ENCODE results near the gene TRIOBP. TPM values are rescaled to one million over a fixed set of nuclear protein-coding genes. Genes with fewer than 3 reads are reported as not detected.

The TRIOBP gene
- total and polyA plus RNA-seq, 2 of the 13 experiments (the other 11 are each of a cell fraction or from before 2014, with no cell fraction given): 6.1 to 15.4 TPM

DNA sequence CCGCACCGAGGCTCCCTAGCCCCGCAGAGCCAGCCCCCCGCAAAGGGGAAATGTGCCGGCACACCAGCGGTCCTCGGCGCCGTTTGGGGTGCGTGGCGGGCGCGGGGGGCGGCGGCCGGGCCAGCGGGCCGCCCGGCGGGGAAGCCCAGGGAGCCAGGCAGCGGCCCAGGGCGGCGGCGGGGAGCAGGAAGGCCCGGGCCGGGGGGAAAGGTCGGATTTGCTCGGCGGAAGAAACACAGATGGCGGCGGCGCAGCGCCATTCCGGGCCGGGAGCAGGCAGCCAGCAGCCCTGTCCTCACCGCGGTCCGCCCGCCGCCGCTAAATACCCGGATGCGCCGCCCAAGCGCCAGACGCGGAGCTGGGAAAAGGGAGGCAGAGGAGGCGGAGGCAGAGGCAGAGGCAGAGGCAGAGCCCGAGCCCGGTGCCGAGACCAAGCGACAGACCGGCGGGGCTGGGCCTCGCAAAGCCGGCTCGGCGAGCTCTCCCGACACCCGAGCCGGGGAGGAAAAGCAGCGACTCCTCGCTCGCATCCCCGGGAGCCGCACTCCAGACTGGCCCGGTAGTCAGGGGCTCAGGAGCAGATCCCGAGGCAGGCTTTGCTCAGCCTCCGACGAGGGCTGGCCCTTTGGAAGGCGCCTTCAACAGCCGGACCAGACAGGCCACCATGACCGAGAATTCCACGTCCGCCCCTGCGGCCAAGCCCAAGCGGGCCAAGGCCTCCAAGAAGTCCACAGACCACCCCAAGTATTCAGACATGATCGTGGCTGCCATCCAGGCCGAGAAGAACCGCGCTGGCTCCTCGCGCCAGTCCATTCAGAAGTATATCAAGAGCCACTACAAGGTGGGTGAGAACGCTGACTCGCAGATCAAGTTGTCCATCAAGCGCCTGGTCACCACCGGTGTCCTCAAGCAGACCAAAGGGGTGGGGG lies 108.3 kb downstream of the TRIOBP start (continued):
- TF ChIP-seq, protein P1, sequence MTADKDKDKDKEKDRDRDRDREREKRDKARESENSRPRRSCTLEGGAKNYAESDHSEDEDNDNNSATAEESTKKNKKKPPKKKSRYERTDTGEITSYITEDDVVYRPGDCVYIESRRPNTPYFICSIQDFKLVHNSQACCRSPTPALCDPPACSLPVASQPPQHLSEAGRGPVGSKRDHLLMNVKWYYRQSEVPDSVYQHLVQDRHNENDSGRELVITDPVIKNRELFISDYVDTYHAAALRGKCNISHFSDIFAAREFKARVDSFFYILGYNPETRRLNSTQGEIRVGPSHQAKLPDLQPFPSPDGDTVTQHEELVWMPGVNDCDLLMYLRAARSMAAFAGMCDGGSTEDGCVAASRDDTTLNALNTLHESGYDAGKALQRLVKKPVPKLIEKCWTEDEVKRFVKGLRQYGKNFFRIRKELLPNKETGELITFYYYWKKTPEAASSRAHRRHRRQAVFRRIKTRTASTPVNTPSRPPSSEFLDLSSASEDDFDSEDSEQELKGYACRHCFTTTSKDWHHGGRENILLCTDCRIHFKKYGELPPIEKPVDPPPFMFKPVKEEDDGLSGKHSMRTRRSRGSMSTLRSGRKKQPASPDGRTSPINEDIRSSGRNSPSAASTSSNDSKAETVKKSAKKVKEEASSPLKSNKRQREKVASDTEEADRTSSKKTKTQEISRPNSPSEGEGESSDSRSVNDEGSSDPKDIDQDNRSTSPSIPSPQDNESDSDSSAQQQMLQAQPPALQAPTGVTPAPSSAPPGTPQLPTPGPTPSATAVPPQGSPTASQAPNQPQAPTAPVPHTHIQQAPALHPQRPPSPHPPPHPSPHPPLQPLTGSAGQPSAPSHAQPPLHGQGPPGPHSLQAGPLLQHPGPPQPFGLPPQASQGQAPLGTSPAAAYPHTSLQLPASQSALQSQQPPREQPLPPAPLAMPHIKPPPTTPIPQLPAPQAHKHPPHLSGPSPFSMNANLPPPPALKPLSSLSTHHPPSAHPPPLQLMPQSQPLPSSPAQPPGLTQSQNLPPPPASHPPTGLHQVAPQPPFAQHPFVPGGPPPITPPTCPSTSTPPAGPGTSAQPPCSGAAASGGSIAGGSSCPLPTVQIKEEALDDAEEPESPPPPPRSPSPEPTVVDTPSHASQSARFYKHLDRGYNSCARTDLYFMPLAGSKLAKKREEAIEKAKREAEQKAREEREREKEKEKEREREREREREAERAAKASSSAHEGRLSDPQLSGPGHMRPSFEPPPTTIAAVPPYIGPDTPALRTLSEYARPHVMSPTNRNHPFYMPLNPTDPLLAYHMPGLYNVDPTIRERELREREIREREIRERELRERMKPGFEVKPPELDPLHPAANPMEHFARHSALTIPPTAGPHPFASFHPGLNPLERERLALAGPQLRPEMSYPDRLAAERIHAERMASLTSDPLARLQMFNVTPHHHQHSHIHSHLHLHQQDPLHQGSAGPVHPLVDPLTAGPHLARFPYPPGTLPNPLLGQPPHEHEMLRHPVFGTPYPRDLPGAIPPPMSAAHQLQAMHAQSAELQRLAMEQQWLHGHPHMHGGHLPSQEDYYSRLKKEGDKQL (CRISPR knock-in tag; IDR thresholded peaks at IDR 0.05; ENCODE audit: low read depth): no peak
- TF ChIP-seq ZFP37 (CRISPR knock-in tag; IDR thresholded peaks at IDR 0.05; ENCODE audit: borderline replicate concordance): peak; percentile 24; the same call in 1 of the 2 replicates
- TF ChIP-seq, protein P2, sequence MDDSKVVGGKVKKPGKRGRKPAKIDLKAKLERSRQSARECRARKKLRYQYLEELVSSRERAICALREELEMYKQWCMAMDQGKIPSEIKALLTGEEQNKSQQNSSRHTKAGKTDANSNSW (CRISPR knock-in tag; IDR thresholded peaks at IDR 0.05; ENCODE audit: borderline replicate concordance): peak; percentile 87; the same call in 1 of the 2 replicates
- TF ChIP-seq DPF2 (CRISPR knock-in tag; IDR thresholded peaks at IDR 0.05; ENCODE audit: borderline replicate concordance, low read depth): no peak
- TF ChIP-seq, protein P3, sequence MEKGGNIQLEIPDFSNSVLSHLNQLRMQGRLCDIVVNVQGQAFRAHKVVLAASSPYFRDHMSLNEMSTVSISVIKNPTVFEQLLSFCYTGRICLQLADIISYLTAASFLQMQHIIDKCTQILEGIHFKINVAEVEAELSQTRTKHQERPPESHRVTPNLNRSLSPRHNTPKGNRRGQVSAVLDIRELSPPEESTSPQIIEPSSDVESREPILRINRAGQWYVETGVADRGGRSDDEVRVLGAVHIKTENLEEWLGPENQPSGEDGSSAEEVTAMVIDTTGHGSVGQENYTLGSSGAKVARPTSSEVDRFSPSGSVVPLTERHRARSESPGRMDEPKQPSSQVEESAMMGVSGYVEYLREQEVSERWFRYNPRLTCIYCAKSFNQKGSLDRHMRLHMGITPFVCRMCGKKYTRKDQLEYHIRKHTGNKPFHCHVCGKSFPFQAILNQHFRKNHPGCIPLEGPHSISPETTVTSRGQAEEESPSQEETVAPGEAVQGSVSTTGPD (CRISPR knock-in tag; IDR thresholded peaks at IDR 0.05): no peak; the same call in 1 of the 2 replicates
- TF ChIP-seq ZNF292 (CRISPR knock-in tag; IDR thresholded peaks at IDR 0.05; ENCODE audit: borderline replicate concordance, low read depth): no peak
- TF ChIP-seq MED1 (CRISPR knock-in tag; IDR thresholded peaks at IDR 0.05): peak; percentile 86
- TF ChIP-seq NFKBIZ (CRISPR knock-in tag; IDR thresholded peaks at IDR 0.05): no peak
- TF ChIP-seq GATAD1 (CRISPR knock-in tag; IDR thresholded peaks at IDR 0.05): peak; percentile 83
- no peak for TF ChIP-seq ZNF550 (CRISPR knock-in tag; IDR thresholded peaks at IDR 0.05; ENCODE audit: borderline replicate concordance)
- peak; percentile 57 for TF ChIP-seq FOSL2 (CRISPR knock-in tag; IDR thresholded peaks at IDR 0.05)
- TF ChIP-seq, protein P4, sequence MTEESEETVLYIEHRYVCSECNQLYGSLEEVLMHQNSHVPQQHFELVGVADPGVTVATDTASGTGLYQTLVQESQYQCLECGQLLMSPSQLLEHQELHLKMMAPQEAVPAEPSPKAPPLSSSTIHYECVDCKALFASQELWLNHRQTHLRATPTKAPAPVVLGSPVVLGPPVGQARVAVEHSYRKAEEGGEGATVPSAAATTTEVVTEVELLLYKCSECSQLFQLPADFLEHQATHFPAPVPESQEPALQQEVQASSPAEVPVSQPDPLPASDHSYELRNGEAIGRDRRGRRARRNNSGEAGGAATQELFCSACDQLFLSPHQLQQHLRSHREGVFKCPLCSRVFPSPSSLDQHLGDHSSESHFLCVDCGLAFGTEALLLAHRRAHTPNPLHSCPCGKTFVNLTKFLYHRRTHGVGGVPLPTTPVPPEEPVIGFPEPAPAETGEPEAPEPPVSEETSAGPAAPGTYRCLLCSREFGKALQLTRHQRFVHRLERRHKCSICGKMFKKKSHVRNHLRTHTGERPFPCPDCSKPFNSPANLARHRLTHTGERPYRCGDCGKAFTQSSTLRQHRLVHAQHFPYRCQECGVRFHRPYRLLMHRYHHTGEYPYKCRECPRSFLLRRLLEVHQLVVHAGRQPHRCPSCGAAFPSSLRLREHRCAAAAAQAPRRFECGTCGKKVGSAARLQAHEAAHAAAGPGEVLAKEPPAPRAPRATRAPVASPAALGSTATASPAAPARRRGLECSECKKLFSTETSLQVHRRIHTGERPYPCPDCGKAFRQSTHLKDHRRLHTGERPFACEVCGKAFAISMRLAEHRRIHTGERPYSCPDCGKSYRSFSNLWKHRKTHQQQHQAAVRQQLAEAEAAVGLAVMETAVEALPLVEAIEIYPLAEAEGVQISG (CRISPR knock-in tag; IDR thresholded peaks at IDR 0.05): peak; percentile 85
- TF ChIP-seq ZNF34 (CRISPR knock-in tag; IDR thresholded peaks at IDR 0.05; ENCODE audit: borderline replicate concordance): peak; percentile 23; the same call in 1 of the 2 replicates
- no peak for TF ChIP-seq SUZ12 (IDR thresholded peaks at IDR 0.05; ENCODE audit: low read depth, low read length)
- 0 out of 2 replicates have a peak, but pooled peaks have one; percentile 29 for TF ChIP-seq CBX5 (CRISPR knock-in tag; IDR thresholded peaks at IDR 0.05; ENCODE audit: borderline replicate concordance)
- no peak for TF ChIP-seq KLF13 (CRISPR knock-in tag; IDR thresholded peaks at IDR 0.05)
- TF ChIP-seq, protein P5, sequence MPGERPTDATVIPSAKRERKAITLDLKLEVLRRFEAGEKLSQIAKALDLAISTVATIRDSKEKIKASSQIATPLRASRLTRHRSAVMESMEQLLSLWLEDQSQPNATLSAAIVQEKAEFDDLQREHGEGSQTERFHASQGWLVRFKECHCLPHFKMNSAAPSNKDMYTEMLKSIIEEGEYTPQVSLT (CRISPR knock-in tag; IDR thresholded peaks at IDR 0.05; ENCODE audit: borderline replicate concordance, low read depth): no peak; the same call in 1 of the 2 replicates
- peak; percentile 72 for TF ChIP-seq RXRA (CRISPR knock-in tag; IDR thresholded peaks at IDR 0.05)
